MCF 10A (cell line): ENCODE results near the gene BRMS1. TPM values are rescaled to one million over a fixed set of nuclear protein-coding genes. Genes with fewer than 3 reads are reported as not detected.

Source experiments
- BruUV-seq: library from RNA; stranded (reverse); fragments of 400-500 nt; replicated peaks from 2 replicates; lab custom pipeline; 2021; lab: Mats Ljungman, UMichigan
- CTCF ChIA-PET: fragments of 300-600 bp; sonication (Branson Sonifier 250); formaldehyde crosslinking; extraction: SDS; loops from one replicate; lab custom pipeline; 2021; ENCODE audit warnings: antibody characterized with exemption, inconsistent platforms; lab: Yijun Ruan, JAX
- POLR2A ChIA-PET: fragments of 300-600, 350-650 bp; sonication (Branson Sonifier 250); formaldehyde crosslinking; extraction: SDS; loops from one replicate; lab custom pipeline; 2020; ENCODE audit warnings: antibody characterized with exemption, inconsistent platforms; lab: Yijun Ruan, JAX
- DNase-seq: peaks from one replicate; pipeline ENCODE4 v3.0.0-alpha.2; 2018; ENCODE audit not compliant: unreplicated experiment
- H3K27ac Mint-ChIP-seq: one replicate; pipeline ENCODE4 v1.8.0; 2022; ENCODE audit warnings: mild to moderate bottlenecking, low read depth, mixed read lengths; ENCODE audit not compliant: unreplicated experiment
- H3K27me3 Mint-ChIP-seq: one replicate; pipeline ENCODE4 v1.8.0; 2022; ENCODE audit warnings: mixed read lengths; ENCODE audit not compliant: insufficient read depth, unreplicated experiment
- H3K36me3 Mint-ChIP-seq: one replicate; pipeline ENCODE4 v1.8.0; 2022; ENCODE audit warnings: mild to moderate bottlenecking, moderate library complexity, mixed read lengths; ENCODE audit not compliant: insufficient read depth, unreplicated experiment
- H3K4me1 Mint-ChIP-seq: one replicate; pipeline ENCODE4 v1.8.0; 2022; ENCODE audit warnings: mixed read lengths; ENCODE audit not compliant: insufficient read depth, unreplicated experiment
- H3K4me3 Mint-ChIP-seq: one replicate; pipeline ENCODE4 v1.8.0; 2022; ENCODE audit warnings: mild to moderate bottlenecking, moderate library complexity, mixed read lengths; ENCODE audit not compliant: unreplicated experiment
- H3K9me3 Mint-ChIP-seq: one replicate; pipeline ENCODE4 v1.8.0; 2022; ENCODE audit warnings: mixed read lengths; ENCODE audit not compliant: unreplicated experiment
- intact Hi-C: fragments of 100-400 bp; cut with micrococcal nuclease; formaldehyde crosslinking; loops from 2 replicates; pipeline ENCODE4 v1.14.1; 2022
- total RNA-seq: library from RNA; stranded (reverse); gene quantifications from 2 replicates; pipeline ENCODE4 v1.2.3, GENCODE V29; 2022
- TF ChIP-seq, protein P1 (sequence below): fragments of 200-600 bp; IDR thresholded peaks from one replicate; pipeline ENCODE4 v1.8.0; 2022; ENCODE audit warnings: antibody characterized with exemption, mild to moderate bottlenecking; ENCODE audit not compliant: unreplicated experiment

BRMS1 gene
- total RNA-seq, 1 experiment from 2014 or later: 55.4 TPM

DNA sequence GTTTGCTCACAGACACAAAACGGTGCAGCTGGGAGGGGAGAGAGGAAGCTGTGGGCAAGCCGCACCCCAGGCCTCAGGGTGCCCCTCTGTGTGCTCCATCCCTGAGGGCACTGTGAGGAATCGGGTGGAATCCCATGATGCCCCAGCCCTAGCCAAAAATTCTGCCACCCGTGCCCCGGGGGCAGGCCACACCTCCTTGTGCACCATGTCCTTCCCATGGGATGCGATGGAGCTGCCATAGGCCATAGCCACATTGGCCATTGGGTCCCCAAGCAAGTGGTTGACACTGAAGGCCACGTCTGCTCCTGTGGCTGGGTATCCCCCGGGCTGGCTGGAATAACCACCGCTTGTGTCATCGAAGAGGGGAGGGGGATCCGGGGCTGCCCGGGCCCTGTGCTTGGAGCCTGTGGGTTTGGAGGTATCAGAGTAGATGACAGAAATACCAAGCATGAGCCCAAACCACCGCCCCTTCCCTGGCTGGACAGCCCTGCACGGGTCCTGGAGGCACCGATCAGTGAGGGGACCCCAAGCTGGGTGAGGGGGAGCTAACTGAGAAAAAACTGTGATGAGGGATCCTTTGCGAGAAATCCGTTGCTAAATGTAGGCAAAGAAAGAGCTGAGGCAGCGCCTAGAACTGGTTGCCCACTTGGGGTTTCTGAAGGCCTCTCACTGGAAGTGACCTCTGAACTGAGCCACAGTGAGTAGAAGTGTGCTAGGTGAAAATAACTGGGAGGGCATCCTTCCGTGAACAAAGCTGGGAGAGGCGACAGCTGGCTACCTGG, 56.8 kb downstream of the BRMS1 start:
- Mint-ChIP-seq H3K4me1 (peaks cover 12% of the 10 kb centered on the region), H3K4me3 (peak overlapping the region; percentile 90), H3K9me3 (no peaks in the 10 kb centered on the region), H3K27ac (peak overlapping the region; percentile 95), H3K36me3 (peaks cover 7% of the 10 kb centered on the region), H3K27me3 (peaks cover 10% of the 10 kb centered on the region)
- TF ChIP-seq, protein P1, sequence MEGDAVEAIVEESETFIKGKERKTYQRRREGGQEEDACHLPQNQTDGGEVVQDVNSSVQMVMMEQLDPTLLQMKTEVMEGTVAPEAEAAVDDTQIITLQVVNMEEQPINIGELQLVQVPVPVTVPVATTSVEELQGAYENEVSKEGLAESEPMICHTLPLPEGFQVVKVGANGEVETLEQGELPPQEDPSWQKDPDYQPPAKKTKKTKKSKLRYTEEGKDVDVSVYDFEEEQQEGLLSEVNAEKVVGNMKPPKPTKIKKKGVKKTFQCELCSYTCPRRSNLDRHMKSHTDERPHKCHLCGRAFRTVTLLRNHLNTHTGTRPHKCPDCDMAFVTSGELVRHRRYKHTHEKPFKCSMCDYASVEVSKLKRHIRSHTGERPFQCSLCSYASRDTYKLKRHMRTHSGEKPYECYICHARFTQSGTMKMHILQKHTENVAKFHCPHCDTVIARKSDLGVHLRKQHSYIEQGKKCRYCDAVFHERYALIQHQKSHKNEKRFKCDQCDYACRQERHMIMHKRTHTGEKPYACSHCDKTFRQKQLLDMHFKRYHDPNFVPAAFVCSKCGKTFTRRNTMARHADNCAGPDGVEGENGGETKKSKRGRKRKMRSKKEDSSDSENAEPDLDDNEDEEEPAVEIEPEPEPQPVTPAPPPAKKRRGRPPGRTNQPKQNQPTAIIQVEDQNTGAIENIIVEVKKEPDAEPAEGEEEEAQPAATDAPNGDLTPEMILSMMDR: no peak
- BruUV-seq: TSS peak; percentile 41
- intact Hi-C loops: loop anchor here (2.0 kb wide), 1 partner anchor 25 kb away; no protein-coding TSS in a partner anchor
- ChIA-PET POLR2A (interaction anchor here (0.7 to 4.6 kb wide), 17 partner anchors 8 to 151 kb away, joined by 3 to 27 read pairs (median 6); partner anchors contain the start of genes B4GAT1, BRMS1, MRPL11 and RAB1B), CTCF (interaction anchor here (0.6 to 1.7 kb wide), 5 partner anchors 13 to 297 kb away, joined by 3 to 7 read pairs (median 4); no protein-coding TSS in a partner anchor)
- no peak for DNase-seq

Other genes with a start within 250 kb of the BRMS1 start
- gene KLC2, start 87.4 kb downstream of the BRMS1 start, total RNA-seq: 51.4 and 73.5 TPM in 2 replicates
- 73.4 and 87.0 TPM in 2 replicates for gene RAB1B, start 76.5 kb downstream of the BRMS1 start, total RNA-seq
- 1.4 and 1.6 TPM in 2 replicates for gene CNIH2, start 66.9 kb downstream of the BRMS1 start, total RNA-seq
- gene YIF1A, start 56.0 kb downstream of the BRMS1 start, total RNA-seq: 143 and 144 TPM in 2 replicates
- gene TMEM151A, start 53.2 kb downstream of the BRMS1 start, total RNA-seq: 0.12 TPM in 1 of 2 replicates, not detected in the other
- gene CD248, start 28.1 kb downstream of the BRMS1 start, total RNA-seq: not detected in 2 replicates
- 38.7 and 50.2 TPM in 2 replicates for gene RIN1, start 8.7 kb downstream of the BRMS1 start, total RNA-seq
- 6.7 and 8.6 TPM in 2 replicates for gene B4GAT1, start 2.5 kb upstream of the BRMS1 start, total RNA-seq
- 3.6 and 7.0 TPM in 2 replicates for gene SLC29A2, start 26.7 kb upstream of the BRMS1 start, total RNA-seq
- gene NPAS4, start 75.9 kb upstream of the BRMS1 start, total RNA-seq: not detected in 2 replicates
- 65.5 and 69.1 TPM in 2 replicates for gene MRPL11, start 93.7 kb upstream of the BRMS1 start, total RNA-seq
- gene PELI3, start 121.8 kb upstream of the BRMS1 start, total RNA-seq: 5.0 and 6.1 TPM in 2 replicates
- gene DPP3, start 135.3 kb upstream of the BRMS1 start, total RNA-seq: 34.4 and 40.9 TPM in 2 replicates
- gene BBS1, start 165.5 kb upstream of the BRMS1 start, total RNA-seq: 31.7 and 33.9 TPM in 2 replicates
- 11.1 and 12.4 TPM in 2 replicates for gene ZDHHC24, start 200.9 kb upstream of the BRMS1 start, total RNA-seq
- not detected in 2 replicates for gene ACTN3, start 201.8 kb upstream of the BRMS1 start, total RNA-seq
- gene CTSF, start 223.5 kb upstream of the BRMS1 start, total RNA-seq: 8.6 and 11.8 TPM in 2 replicates
- gene CCDC87, start 248.0 kb upstream of the BRMS1 start, total RNA-seq: not detected in 2 replicates
- gene CCS, start 248.1 kb upstream of the BRMS1 start, total RNA-seq: 25.8 and 34.4 TPM in 2 replicates